GM12878 (cell line): ENCODE results near the gene SLC15A4. TPM values are rescaled to one million over a fixed set of nuclear protein-coding genes. Genes with fewer than 3 reads are reported as not detected.

ENCODE experiments used
- ATAC-seq: fragments of 200-7000 bp; cut with Tn5 transposase; 3 replicates; pipeline ENCODE4 v1.9.1; 2020; ENCODE audit warnings: mild to moderate bottlenecking, moderate library complexity
- BruUV-seq: library from RNA; stranded (reverse); fragments of 400-500 nt; replicated peaks from 2 replicates; lab custom pipeline; 2021; lab: Mats Ljungman, UMichigan
- CTCF ChIA-PET: fragments of 300-600 bp; sonication (Branson Sonifier 250); formaldehyde crosslinking; extraction: SDS; loops from one replicate; lab custom pipeline; 2021; ENCODE audit warnings: inconsistent platforms; lab: Yijun Ruan, JAX
- POLR2A ChIA-PET: fragments of 350-600 bp; formaldehyde crosslinking; extraction: SDS; loops from one replicate; lab custom pipeline; 2021; ENCODE audit warnings: inconsistent platforms; lab: Charles Lee
- RAD21 ChIA-PET: fragments of 300-600 bp; sonication (Branson Sonifier 250); formaldehyde crosslinking; loops from one replicate; lab custom pipeline; 2023; ENCODE audit warnings: antibody characterized with exemption; ENCODE audit not compliant: unreplicated experiment; lab: Charles Lee
- SMC1A ChIA-PET: fragments of 300-600 bp; sonication (Branson Sonifier 250); formaldehyde crosslinking; loops from one replicate; lab custom pipeline; 2023; ENCODE audit not compliant: unreplicated experiment, uncharacterized antibody; lab: Charles Lee
- DNase-seq: peaks from one replicate; pipeline ENCODE4 v3.0.0-alpha.2; 2011; ENCODE audit warnings: low read depth, low spot score
- FAIRE-seq: peaks from 3 replicates; lab custom pipeline; 2011; peaks lifted over from hg19 to GRCh38; lab: Jason Lieb, UNC
- H2AFZ ChIP-seq: 2 replicates; pipeline ENCODE4 v1.6.0; 2011; ENCODE audit warnings: low read depth, low read length, control low read depth; ENCODE audit not compliant: control insufficient read depth
- H3K27ac ChIP-seq: 2 replicates; pipeline ENCODE4 v1.5.1; 2011; ENCODE audit warnings: control low read depth; ENCODE audit not compliant: control insufficient read depth, insufficient read depth
- H3K27me3 ChIP-seq, 2 experiments: replicated peaks in 1 of 2; 2 replicates each; pipeline versions ENCODE4 v1.6.0 to v1.6.1; 2011; ENCODE audit warnings: low read length in 1 of 2; ENCODE audit not compliant: control insufficient read depth in 2 of 2, insufficient read depth in 2 of 2
- H3K36me3 ChIP-seq, 2 experiments: 2 replicates each; pipeline ENCODE4 v1.5.1; 2011; ENCODE audit warnings: low read length in 1 of 2; ENCODE audit not compliant: control insufficient read depth in 2 of 2, insufficient read depth in 2 of 2
- H3K4me1 ChIP-seq: 2 replicates; pipeline ENCODE4 v1.6.1; 2011; ENCODE audit warnings: mild to moderate bottlenecking, low read length, moderate library complexity, mixed read lengths; ENCODE audit not compliant: control insufficient read depth, insufficient read depth
- H3K4me2 ChIP-seq: 2 replicates; pipeline ENCODE4 v1.6.0; 2011; ENCODE audit warnings: control low read depth; ENCODE audit not compliant: control insufficient read depth, insufficient read depth
- H3K4me3 ChIP-seq: fragments of 200-600 bp; sonication (generic); 2 replicates; pipeline ENCODE4 v1.5.1; 2016
- H3K79me2 ChIP-seq: 2 replicates; pipeline ENCODE4 v1.6.0; 2011; ENCODE audit warnings: low read length; ENCODE audit not compliant: control insufficient read depth, insufficient read depth
- H3K9ac ChIP-seq: 2 replicates; pipeline ENCODE4 v1.8.0; 2011; ENCODE audit warnings: low read length, control low read depth, mixed read lengths; ENCODE audit not compliant: control insufficient read depth, insufficient read depth
- H3K9me3 ChIP-seq: replicated peaks from 3 replicates; pipeline ENCODE4 v1.5.1; 2011; ENCODE audit warnings: mild to moderate bottlenecking, low read length; ENCODE audit not compliant: control insufficient read depth, insufficient read depth
- H4K20me1 ChIP-seq: 2 replicates; pipeline ENCODE4 v1.6.0; 2011; ENCODE audit not compliant: control insufficient read depth, insufficient read depth
- CBX3 ChIP-seq: fragments of 200-600 bp; sonication (generic); IDR thresholded peaks from 2 replicates; pipeline ENCODE4 v1.6.1; 2016; ENCODE audit warnings: low read depth, borderline replicate concordance
- CHD1 ChIP-seq: IDR thresholded peaks from 2 replicates; pipeline ENCODE4 v1.6.1; 2012; ENCODE audit warnings: low read depth, low read length, improper control_type of control experiment
- CTCF ChIP-seq, 3 experiments: IDR thresholded peaks in 2 of 3; conservative IDR thresholded peaks in 1 of 3; 2 replicates each; pipeline ENCODE4 v1.5.1; 2011; ENCODE audit warnings: low read depth in 3 of 3, low read length in 3 of 3, mild to moderate bottlenecking in 3 of 3, control low read depth in 2 of 3, moderate library complexity in 2 of 3, inconsistent platforms in 1 of 3, mixed read lengths in 1 of 3; ENCODE audit not compliant: control insufficient read depth in 2 of 3, insufficient read depth in 1 of 3; ENCODE audit errors: extremely low read depth in 1 of 3
- IKZF1 ChIP-seq: fragments of 450-650 bp; conservative IDR thresholded peaks from 2 replicates; pipeline ENCODE4 v1.6.1; 2017; ENCODE audit warnings: antibody characterized with exemption, mild to moderate bottlenecking
- NBN ChIP-seq: fragments of 450-650 bp; IDR thresholded peaks from 2 replicates; pipeline ENCODE4 v1.6.1; 2016
- NKRF ChIP-seq: fragments of 450-650 bp; conservative IDR thresholded peaks from 2 replicates; pipeline ENCODE4 v1.6.1; 2017; ENCODE audit warnings: mild to moderate bottlenecking, moderate library complexity
- PAX5 ChIP-seq: IDR thresholded peaks from 2 replicates; pipeline ENCODE4 v1.6.1; 2011; ENCODE audit warnings: low read depth, low read length, borderline replicate concordance
- RAD21 ChIP-seq: IDR thresholded peaks from 2 replicates; pipeline ENCODE4 v1.6.1; 2011; ENCODE audit warnings: mild to moderate bottlenecking, low read depth, low read length, moderate library complexity; ENCODE audit not compliant: insufficient read depth
- RAD51 ChIP-seq: fragments of 450-650 bp; IDR thresholded peaks from 2 replicates; pipeline ENCODE4 v1.6.1; 2016; ENCODE audit warnings: moderate library complexity, mild to moderate bottlenecking, inconsistent platforms
- RUNX3 ChIP-seq: IDR thresholded peaks from 2 replicates; pipeline ENCODE4 v1.6.1; 2012; ENCODE audit warnings: low read length, inconsistent platforms
- WGBS: methylation state at CpG from one replicate; pipeline ENCODE4 v1.1.6; 2016; ENCODE audit warnings: low lambda C conversion rate; ENCODE audit not compliant: insufficient replicate concordance, insufficient coverage; ENCODE audit errors: missing lambda C conversion rate; 5-methylcytosine and 5-hydroxymethylcytosine counted together
- in situ Hi-C: fragments of 300-500 bp; cut with MboI; formaldehyde crosslinking; loops from 9 replicates; pipeline ENCODE4 v1.14.3; 2018; ENCODE audit warnings: mixed read lengths
- intact Hi-C: fragments of 100-400 bp; cut with micrococcal nuclease; formaldehyde crosslinking; loops from one replicate; pipeline ENCODE4 v1.14.2; 2022; ENCODE audit not compliant: unreplicated experiment
- polyA plus RNA-seq, 11 experiments: library from polyadenylated mRNA; depleted of rRNA in 4 of 11; unstranded in 6 of 11; stranded (reverse) in 5 of 11; fragments of >200 nt; fragmentation: Nextera tagmentation in 4 of 11; fragmentation: Illumina TruSeq in 1 of 11; extraction: Ambion mirVana in 4 of 11; extraction: Trizol in 1 of 11; gene quantifications; 1 replicate in 1 of 11; 2 replicates in 10 of 11; pipeline versions ENCODE4 v1.2.1 to v1.2.3, GENCODE V29; 2011 to 2016; ENCODE audit warnings: inconsistent platforms in 2 of 11, missing spikeins in 2 of 11, low read depth in 1 of 11
- total RNA-seq, 4 experiments: library from RNA; depleted of rRNA in 3 of 4; stranded (reverse); fragments of >200 nt in 3 of 4; fragmentation: Illumina TruSeq in 1 of 4; extraction: Trizol in 1 of 4; gene quantifications; 2 replicates each; pipeline versions ENCODE4 v1.2.1 to v1.2.3, GENCODE V29; 2013 to 2021

SLC15A4 gene
- total and polyA plus RNA-seq, 10 of the 15 experiments (the other 5 are each of a cell fraction or from before 2014, with no cell fraction given): 12.7 to 257 (median 36.6) TPM

DNA sequence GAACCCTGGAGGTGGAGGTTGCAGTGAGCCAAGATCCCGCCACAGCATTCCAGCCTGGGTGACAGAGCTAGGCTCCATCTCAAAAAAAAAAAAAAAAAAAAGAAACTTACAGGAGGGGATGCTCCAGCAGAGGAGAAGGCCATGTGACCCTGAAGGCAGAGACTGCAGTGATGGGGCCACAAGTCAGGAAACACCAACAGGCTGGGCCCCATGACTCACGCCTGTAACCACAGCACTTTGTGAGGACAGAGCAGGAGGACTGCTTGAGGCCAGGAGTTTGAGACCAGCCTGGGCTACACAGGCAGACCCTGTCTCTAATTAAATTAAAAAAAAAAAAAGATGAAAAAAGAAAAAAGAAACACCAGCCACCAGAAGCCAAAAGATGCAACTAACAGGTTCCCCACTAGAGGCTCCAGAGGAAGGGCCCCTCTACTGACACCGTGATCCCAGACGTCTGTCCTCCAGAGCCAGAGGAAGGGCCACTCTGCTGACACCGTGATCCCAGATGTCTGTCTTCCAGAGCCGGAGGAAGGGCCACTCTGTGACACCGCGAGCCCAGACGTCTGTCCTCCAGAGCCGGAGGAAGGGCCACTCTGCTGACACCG lies 20.4 kb upstream of the SLC15A4 start:
- peak; percentile 73 for ATAC-seq
- no peak overlapping the region for H3K4me2 ChIP-seq
- intact Hi-C loops: no loop called here

More for the DNA sequence above, 20.4 kb upstream of the SLC15A4 start:
- H3K9ac ChIP-seq: no peak overlapping the region
- no peak overlapping the region for H3K4me3 ChIP-seq
- RAD21 ChIA-PET: interaction anchor here (1.0 to 2.2 kb wide), 2 partner anchors 14 to 125 kb away, joined by 4 to 5 read pairs; no protein-coding TSS in a partner anchor
- H3K36me3 ChIP-seq: no peaks in the 10 kb centered on the region
- no peaks in the 10 kb centered on the region for H4K20me1 ChIP-seq
- no peaks in the 10 kb centered on the region for H3K27me3 ChIP-seq
- H3K4me1 ChIP-seq: peaks cover 32% of the 10 kb centered on the region
- H3K79me2 ChIP-seq: no peaks in the 10 kb centered on the region
- 69% methylated on average over 11 of the region's 11 CpGs for whole genome bisulfite sequencing
- POLR2A ChIA-PET: interaction anchor here (0.6 to 0.8 kb wide), 3 partner anchors 17 to 106 kb away, joined by 3 to 11 read pairs (median 6); partner anchors contain the start of gene SLC15A4
- CTCF ChIA-PET: interaction anchor here (1.6 kb wide), 1 partner anchor 14 kb away, joined by 8 read pairs; no protein-coding TSS in a partner anchor
- H3K9me3 ChIP-seq: peaks cover 2% of the 10 kb centered on the region; the same call in 1 of the 3 replicates
- BruUV-seq: no TSS peak
- TF ChIP-seq IKZF1 (no peak), NKRF (no peak), RAD21 (peak; percentile 40), CHD1 (no peak), NBN (0 out of 2 replicates have a peak, but pooled peaks have one; percentile 22), CBX3 (no peak), RAD51 (peak; percentile 19; the same call in 1 of the 2 replicates), PAX5 (no peak), RUNX3 (peak; percentile 68), CTCF (IDR thresholded peaks at IDR 0.05 in 2 of 3, conservative IDR thresholded peaks at IDR 0.05 in 1 of 3; ENCODE audit: control insufficient read depth in 2 of 3, extremely low read depth in 1 of 3, insufficient read depth in 1 of 3, low read depth in 3 of 3, low read length in 3 of 3) (peak; percentile 24 to 44 (median 25); a peak in 3 of 6 replicates)
- TF ChIP-seq, all 136 proteins: peak for 5
- in situ Hi-C loops: no loop called here
- FAIRE-seq (no peak), DNase-seq (no peak)
- SMC1A ChIA-PET: interaction anchor here (1.0 to 1.7 kb wide), 4 partner anchors 10 to 24 kb away, joined by 3 to 5 read pairs (median 4); no protein-coding TSS in a partner anchor
- Histone ChIP-seq H2AFZ (no peak overlapping the region), H3K27ac (no peak overlapping the region)
